Tongue (tissue), 2 donors: ENCODE data around the gene LRRC4B. TPM values are rescaled to one million over a fixed set of nuclear protein-coding genes. Genes with fewer than 3 reads are reported as not detected.

ENCODE experiments used
- DNase-seq: peaks from one replicate; pipeline ENCODE4 v3.0.0-alpha.2; 2015
- total RNA-seq: library from RNA; depleted of rRNA; stranded (reverse); fragments of >200 nt; gene quantifications from one replicate; pipeline ENCODE4 v1.2.3, GENCODE V29; 2014

Gene LRRC4B
- total RNA-seq, 1 donor from 2014 or later = 13.0 TPM

DNA sequence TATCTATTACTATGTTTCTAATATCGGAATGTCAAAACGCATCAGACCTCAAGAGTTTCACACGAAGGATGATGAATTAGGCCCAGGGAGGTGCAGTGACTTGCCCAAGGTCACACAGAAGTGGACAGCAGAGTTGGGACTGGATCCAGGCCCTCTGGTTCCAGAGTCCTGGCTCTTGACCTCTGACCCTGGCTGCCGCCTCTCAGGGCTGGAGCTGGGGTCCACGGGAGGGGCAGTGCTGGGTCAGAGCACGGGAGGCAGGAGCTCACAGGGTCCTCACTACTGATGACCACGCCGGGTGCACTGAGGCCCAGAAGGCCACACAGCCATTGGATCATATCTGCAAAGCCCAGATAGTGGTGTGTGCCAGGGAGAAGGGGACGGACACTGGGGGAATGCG is 45.4 kb downstream of the LRRC4B start:
- no peak for DNase-seq

- DNase-seq = no peak
Measured at GRCh38 chr19:50520822-50521465, 47.3 kb downstream of the LRRC4B start.

DNA sequence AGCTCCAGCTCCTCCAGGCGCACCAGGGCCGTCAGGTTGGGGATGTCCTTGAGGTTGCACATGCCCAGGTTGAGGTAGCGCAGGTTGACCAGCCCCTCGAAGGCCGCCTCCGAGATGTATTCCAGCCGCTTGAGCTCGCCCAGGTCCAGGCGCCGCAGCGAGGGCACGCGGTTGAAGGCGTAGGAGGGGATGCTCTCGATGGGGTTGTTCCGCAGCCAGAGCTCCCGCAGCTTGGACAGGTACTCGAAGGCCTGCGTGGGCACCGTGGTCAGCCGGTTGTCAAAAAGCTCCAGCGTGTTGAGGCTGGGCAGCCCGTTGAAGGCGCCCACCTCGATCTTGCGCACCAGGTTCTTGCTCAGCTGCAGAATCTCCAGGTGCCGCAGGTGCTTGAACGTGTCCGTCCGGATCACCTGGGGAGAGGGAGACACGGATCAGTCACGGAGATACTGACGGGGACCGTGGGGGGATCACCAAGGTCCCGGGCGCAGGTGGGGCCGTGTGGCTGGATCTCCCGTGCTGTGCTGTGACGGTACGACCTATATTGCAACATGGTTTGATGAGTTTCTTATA is 49.1 kb downstream of the LRRC4B start:
- DNase-seq = no peak

- no peak for DNase-seq
Measured at GRCh38 chr19:50518091-50519005, 49.9 kb downstream of the LRRC4B start.

- no peak for DNase-seq
Measured at GRCh38 chr19:50517704-50518075, 50.5 kb downstream of the LRRC4B start.

GRCh38 chr19:50516964-50517703 is 51.1 kb downstream of the LRRC4B start:
- no peak for DNase-seq

GRCh38 chr19:50516456-50516855 is 51.8 kb downstream of the LRRC4B start:
- DNase-seq = no peak

DNA sequence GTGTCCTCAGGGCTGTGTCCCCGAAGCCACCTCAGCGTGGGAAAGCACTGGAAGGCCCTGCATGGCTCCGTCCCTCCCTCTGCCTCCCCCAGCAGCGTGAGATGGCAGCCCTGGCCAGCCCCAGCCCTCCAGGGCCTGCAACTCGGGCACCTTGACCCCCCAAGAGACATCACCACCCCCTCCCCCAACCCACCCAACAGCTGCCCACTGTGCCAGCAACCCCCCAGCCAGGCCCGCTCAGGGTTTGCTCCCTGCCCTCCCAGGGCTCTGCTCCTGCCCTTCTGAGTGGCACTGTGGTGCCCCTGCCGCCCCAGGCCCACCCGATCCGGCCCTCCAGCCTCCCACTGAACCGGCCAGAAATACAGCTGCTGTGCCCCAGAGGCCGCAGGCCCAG is 53.1 kb downstream of the LRRC4B start:
- DNase-seq = no peak

DNA sequence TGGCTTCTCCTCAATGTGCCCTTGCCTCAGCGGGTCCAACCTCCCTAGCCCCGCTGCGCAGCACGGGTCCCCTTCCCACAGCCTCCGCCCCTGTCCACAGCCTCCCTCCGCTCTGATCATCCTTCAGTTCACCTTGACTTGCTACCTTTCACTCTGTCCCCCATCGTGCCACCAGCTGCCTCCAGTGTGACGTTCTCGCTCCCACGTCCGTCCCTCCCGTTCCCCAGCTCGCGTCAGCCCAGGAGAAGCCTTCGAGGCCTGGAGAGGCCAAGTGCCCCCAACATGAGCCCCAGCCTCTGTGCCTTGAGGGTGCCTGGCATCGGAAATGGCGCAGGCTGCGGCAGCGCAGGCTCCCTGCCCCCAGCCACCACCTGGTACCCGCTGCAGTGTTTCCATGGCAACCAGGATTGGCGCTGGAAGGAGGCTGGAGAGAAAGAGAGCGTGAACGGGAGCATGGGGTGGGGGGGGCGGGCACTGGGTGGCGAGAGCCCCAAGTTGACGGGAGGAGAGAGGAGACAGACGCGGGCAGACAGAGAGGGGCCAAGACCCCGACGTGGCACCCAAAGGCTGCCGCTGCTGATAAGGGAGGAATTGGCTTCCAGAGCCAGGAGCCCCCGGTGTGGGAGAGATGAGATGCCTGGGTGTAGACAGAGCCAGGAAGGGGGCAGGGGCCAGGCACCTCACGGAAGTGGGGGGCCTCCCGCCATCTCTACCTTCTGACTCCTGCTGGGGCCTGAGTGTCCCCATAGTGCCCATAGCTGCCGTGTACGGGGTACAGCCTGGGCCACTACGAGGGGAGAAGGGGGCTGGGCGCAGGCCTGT is 53.7 kb downstream of the LRRC4B start:
- DNase-seq = no peak

DNA sequence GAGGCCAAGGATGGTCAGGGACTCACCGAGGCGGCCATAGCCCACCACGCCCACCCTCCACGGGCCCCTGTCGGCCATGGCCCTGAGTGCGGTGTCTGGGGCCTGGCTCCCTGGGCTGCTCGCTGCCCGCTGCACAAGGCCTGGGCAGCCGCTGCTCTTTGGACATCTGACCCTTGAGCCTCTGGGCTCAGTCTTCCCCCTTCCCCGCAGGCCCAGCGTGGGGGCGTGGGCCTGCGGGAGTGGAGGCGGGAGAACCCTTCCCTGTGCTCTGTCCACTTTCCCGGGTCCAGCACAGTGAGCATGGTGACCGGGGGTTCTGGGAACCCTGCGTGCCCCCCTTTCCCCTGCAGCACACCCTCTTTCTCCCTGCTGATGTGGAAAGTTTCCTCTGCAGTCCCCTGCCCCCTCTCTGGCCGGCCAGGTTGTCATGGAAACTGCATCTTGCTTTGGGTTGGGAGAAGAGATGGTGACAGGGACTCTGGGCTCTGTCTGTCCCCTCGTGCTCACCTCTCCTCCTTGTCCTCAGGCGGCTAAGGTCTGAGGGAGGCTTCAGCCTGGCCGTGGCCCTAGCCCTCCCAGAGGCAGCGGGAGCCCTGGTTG is 54.4 kb downstream of the LRRC4B start, which contains the start of gene ASPDH:
Gene ASPDH, minus strand, starts transcription at position 168 of the 600 bp plus-strand sequence. Its CDS starts 90 bp downstream, at position 78.
- DNase-seq = no peak

GRCh38 chr19:50512999-50513745 is 55.1 kb downstream of the LRRC4B start:
- no peak for DNase-seq

- DNase-seq = no peak
Measured at GRCh38 chr19:50512112-50512998, 55.9 kb downstream of the LRRC4B start.

DNA sequence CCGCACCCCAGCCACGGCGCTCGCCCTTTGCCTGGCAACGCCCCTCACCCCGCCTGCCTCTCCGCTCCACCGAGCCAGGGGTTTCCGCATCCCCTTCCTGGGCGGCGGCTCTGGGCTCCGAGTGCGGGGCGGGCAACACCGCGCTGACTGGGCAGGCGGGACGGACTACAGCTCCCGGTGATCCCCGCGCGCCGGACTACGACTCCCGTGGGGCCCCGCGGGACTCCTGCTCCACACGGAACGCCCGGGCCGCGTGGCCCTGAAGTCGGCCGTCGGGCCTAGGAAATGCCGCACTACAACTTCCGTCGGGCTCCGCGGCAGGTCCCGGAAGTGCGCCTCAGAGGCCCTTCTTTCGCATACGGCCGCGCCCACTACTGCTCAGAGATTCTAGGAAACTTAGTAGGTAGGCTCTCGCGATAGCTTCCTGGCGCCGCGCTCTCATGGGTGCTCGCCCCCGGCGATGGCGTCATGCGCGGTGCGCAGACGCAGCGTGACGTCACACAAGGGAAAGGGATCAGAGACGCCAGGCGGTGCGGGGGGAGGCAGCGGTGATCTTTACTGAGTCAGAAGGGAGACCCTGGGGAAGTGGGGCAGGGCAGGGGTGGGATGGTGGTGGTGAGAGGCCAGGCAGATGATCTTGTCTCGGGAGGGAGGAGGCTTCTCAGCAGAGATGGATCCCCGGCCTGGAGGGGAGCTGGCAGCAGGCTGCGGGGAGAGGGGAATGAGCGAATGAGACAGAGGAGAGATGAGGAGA is 57.0 kb downstream of the LRRC4B start, which contains the start of gene JOSD2:
Gene JOSD2, minus strand, starts transcription at position 123 of the 754 bp plus-strand sequence. CDS start 760 bp downstream, outside the sequence.
- peak; percentile 100 for DNase-seq

GRCh38 chr19:50510700-50511068 is 57.6 kb downstream of the LRRC4B start:
- no peak for DNase-seq

DNA sequence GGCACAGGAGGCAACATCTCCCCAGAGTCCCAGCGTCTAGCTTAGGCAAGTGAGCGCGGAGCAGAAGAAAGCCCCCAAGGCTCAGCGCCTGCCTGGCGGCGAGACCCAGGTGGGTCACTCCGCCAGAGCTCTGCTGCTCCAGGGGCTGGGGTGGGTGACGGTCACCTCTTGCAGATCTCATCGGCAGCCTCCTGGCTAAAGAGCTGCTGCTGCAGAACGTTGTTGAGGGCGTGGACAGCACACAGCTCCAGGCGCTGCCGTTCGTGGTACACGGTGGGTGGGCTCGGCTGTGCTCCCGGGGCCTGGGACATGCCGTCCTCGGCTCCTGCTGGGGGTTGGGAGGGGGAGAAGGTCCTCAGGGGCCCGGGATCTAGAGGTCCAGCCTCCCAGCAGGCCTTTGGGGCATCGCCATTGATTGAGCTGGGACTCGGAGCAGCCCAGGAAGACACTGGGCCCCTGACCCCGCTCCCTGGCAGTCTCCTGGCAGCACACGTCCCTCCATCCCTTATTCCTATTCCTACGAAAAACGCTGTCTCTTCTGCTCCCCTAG is 58.0 kb downstream of the LRRC4B start:
- no peak for DNase-seq

DNA sequence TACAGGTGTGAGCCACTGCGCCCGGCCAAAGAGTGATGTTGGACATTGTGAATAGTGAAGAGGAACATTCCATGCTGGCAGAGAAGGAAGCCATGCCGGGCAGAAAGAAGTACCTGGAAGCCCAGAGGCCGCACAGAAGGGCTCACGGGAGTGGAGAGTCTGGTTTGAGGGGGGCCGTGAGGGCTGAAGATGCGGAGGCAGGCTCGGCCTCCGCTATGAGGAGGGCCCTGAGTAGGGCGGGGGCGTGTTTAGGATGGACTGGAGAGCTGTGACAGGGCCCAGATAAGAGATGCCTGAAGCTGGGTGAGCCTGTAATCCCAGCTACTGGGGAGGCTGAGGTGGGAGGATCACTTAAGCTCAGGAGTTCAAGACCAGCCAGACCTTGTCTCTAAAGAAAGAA is 58.9 kb downstream of the LRRC4B start:
- DNase-seq = no peak

DNA sequence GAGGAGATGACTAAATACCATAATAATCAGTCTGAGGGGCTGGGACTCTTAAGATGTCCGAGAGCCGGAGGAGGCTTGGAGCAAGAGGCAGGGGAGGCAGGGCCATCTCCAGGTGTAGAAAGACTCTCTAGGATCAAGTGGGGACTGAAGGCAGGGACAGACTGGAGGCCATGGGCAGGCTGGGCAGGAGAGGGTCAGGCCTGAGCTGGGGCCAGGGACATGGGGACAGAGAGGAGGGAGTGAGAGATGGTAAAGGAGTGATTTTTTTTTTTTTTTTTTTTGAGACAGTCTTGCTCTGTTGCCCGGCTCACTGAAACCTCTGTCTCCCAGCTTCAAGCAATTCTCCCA is 59.4 kb downstream of the LRRC4B start:
- no peak for DNase-seq

DNA sequence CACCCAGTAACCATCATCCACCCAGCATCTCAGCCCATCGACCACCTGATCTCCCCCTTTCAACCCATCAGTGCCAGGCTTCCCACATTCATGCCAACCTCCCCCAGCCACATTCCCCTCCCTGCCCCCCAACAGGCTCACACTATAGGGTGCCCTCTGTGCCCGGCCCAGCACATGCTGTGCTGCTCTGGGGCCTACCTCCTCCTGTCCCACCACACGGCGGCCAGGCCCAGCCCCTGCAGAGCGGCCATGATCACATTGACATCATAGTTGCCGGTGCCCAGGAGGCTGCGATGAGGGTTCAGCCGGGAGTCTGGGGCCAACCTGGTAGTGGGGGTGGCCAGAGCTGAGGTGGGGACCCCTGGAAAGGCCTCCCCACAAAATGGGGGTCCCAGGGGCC is 60.9 kb downstream of the LRRC4B start:
- DNase-seq = no peak
